DMS53 (cell line): ENCODE data around the gene PRKN.
A peak's percentile ranks its signal among the peaks of the same experiment; 100 is the strongest.

ENCODE experiments used
- DNase-seq: peaks from one replicate; lab custom pipeline; 2025; lab: John Stamatoyannopoulos, UW

The PRKN gene

GRCh38 chr6:162181111-162181510, 546.5 kb downstream of the PRKN start:
- DNase-seq, result no peak

GRCh38 chr6:162179196-162179951, 548.2 kb downstream of the PRKN start:
- no peak for DNase-seq

GRCh38 chr6:162178666-162179065, 548.9 kb downstream of the PRKN start:
- DNase-seq, result peak; percentile 74

- DNase-seq, result no peak
Measured at GRCh38 chr6:162178266-162178665, 549.3 kb downstream of the PRKN start.

- DNase-seq, result peak; percentile 79
Measured at GRCh38 chr6:162177746-162178145, 549.8 kb downstream of the PRKN start.

GRCh38 chr6:162173466-162173865, 554.1 kb downstream of the PRKN start:
- DNase-seq, result peak; percentile 83

- no peak for DNase-seq
Measured at GRCh38 chr6:162165479-162165878, 562.1 kb downstream of the PRKN start.

- DNase-seq, result no peak
Measured at GRCh38 chr6:162157167-162157870, 570.2 kb downstream of the PRKN start.

- no peak for DNase-seq
Measured at GRCh38 chr6:162156146-162156545, 571.4 kb downstream of the PRKN start.

GRCh38 chr6:162154930-162155329, 572.6 kb downstream of the PRKN start:
- DNase-seq, result no peak

GRCh38 chr6:162154001-162154400, 573.6 kb downstream of the PRKN start:
- DNase-seq, result no peak

- no peak for DNase-seq
Measured at GRCh38 chr6:162153120-162153519, 574.4 kb downstream of the PRKN start.

GRCh38 chr6:162151021-162151665, 576.4 kb downstream of the PRKN start:
- DNase-seq, result no peak

- DNase-seq, result no peak
Measured at GRCh38 chr6:162150295-162150694, 577.3 kb downstream of the PRKN start.

GRCh38 chr6:162149786-162150185, 577.8 kb downstream of the PRKN start:
- DNase-seq, result no peak

- no peak for DNase-seq
Measured at GRCh38 chr6:162147805-162148204, 579.8 kb downstream of the PRKN start.

- DNase-seq, result no peak
Measured at GRCh38 chr6:162147281-162147680, 580.3 kb downstream of the PRKN start.

- no peak for DNase-seq
Measured at GRCh38 chr6:162140251-162140852, 587.2 kb downstream of the PRKN start.

- DNase-seq, result no peak
Measured at GRCh38 chr6:162125659-162126058, 601.9 kb downstream of the PRKN start.

GRCh38 chr6:162124710-162125435, 602.7 kb downstream of the PRKN start:
- no peak for DNase-seq

GRCh38 chr6:162123797-162124196, 603.8 kb downstream of the PRKN start:
- DNase-seq, result peak; percentile 51

- DNase-seq, result no peak
Measured at GRCh38 chr6:162119341-162119740, 608.2 kb downstream of the PRKN start.
